Uterus (tissue), 2 donors: ENCODE data around the gene SPINK1.

ENCODE experiments used
- POLR2A ChIP-seq, 2 donors: fragments of 450-650 bp; IDR thresholded peaks; one replicate each; pipeline ENCODE4 v1.6.1; 2016; ENCODE audit warnings: antibody characterized with exemption in 2 of 2, mild to moderate bottlenecking in 1 of 2, moderate library complexity in 1 of 2
- TF ChIP-seq, protein P1 (sequence below), 4 experiments: fragments of 200-600 bp in 2 of 4; fragments of 450-650 bp in 2 of 4; sonication (generic) in 2 of 4; IDR thresholded peaks; one replicate each; pipeline ENCODE4 v1.5.1; 2016 to 2019; ENCODE audit warnings: antibody characterized with exemption in 4 of 4, mild to moderate bottlenecking in 2 of 4, moderate library complexity in 1 of 4

DNA sequence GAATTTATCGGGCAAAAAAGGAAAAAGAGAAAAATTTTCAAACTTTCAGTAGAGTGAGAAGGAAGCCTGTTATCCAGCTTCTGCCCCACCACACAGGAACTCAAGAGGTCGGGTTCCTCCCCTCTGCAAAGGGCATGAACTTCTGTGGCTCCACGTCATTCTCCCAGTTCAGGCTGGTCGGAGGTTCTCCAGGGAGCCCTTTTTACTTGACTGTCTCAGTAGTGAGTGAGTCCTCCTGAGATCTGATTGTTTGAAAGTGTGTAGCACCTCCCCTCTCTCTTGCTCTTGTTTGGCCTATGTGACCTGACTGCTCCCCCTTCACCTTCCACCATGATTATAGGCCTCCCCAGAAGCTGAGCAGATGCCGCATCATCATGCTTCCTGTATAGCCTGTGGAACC is 9.7 kb downstream of the SPINK1 start:
- TF ChIP-seq, protein P1, sequence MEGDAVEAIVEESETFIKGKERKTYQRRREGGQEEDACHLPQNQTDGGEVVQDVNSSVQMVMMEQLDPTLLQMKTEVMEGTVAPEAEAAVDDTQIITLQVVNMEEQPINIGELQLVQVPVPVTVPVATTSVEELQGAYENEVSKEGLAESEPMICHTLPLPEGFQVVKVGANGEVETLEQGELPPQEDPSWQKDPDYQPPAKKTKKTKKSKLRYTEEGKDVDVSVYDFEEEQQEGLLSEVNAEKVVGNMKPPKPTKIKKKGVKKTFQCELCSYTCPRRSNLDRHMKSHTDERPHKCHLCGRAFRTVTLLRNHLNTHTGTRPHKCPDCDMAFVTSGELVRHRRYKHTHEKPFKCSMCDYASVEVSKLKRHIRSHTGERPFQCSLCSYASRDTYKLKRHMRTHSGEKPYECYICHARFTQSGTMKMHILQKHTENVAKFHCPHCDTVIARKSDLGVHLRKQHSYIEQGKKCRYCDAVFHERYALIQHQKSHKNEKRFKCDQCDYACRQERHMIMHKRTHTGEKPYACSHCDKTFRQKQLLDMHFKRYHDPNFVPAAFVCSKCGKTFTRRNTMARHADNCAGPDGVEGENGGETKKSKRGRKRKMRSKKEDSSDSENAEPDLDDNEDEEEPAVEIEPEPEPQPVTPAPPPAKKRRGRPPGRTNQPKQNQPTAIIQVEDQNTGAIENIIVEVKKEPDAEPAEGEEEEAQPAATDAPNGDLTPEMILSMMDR (IDR thresholded peaks at IDR 0.05) = no peak
- no peak for TF ChIP-seq POLR2A (IDR thresholded peaks at IDR 0.05)
